Activated gamma-delta T cell treated with anti-CD3 and anti-CD28 coated beads, Interleukin-2, amount 50 U/mL, for 16 hours (primary cell): ENCODE results near the gene PAX1.

ENCODE experiments used
- DNase-seq: peaks from one replicate; pipeline ENCODE4 v3.0.0-alpha.2; 2020; ENCODE audit warnings: low read depth

The PAX1 gene

DNA sequence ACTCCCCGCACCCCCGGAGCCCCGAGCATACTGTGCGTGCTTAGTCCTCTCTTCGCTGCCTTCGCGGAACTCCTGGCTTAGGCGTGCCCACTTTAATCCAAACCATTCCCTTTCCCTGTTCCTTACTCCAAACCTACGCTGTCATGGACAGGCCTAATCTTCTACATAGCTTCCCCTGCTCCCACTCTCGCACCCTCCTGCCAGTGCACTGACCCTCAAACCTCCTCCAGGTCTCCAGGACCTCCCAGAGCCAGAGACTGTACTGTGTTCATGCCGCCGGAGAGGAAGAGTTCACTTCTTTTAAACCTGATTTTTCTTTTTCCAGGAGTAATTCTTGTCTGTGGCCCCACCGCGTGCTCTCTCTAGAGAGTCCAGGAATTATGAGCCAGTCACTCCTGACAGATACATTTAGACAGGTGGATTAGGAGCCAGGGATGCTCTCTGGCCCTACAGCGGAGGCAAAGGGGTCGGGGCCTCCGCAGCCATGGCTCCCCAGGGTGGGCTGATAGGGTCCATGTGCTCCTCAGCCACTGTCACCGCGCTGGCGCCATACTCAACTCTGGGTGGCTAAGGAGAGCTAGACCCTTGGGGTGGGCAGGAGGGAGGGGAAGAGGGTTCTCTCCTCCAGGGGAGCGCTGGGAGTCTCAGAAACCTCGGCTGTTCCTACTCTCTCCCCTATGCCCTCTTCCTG, 1.6 kb upstream of the PAX1 start:
- DNase-seq: no peak

DNA sequence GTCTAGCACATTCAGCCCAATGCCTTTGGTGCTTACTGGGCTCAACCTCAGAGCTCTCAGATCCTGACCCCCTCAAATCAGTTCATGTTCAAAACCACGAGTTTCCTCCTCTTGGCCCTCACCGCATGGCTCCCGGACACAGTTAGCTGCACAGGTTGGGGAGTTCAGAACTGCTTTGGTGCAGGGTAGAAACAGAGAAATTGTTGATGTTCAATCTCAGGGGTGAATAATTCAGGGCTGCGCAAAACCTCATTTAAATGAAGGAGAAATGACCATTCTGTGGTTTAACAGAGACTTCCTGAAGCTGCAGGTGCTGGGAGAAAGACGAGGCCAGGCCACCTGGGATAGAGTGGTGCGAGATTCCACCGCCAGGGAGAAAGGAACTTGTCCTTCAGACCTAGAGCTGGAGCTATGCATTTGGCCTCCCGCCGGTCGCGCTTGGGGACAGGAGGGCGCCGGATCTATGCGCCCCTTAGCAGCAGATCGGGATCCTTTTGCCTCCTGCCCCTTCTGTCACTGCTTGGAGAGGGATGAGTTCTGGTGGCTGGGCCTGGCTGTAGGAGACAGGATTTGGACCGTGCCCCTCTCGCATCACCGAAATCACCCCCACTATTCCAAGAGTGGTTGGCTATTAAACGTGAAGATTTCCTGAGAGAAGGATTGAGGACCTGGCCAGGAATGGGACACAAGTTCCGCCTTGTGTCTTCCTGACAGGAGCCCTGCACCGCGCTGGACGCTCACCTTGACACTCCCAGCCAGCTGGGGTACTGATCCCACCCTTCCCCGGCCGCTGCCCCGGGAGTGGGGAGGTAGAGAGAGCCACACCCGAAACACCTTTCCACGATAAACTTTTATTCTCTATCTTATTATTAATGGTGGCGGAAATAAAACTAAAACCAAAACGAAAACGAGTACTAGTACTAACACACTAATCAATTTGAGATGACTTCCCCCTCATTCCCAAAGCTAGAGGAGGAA, 767 bp upstream of the PAX1 start:
- DNase-seq: no peak

DNA sequence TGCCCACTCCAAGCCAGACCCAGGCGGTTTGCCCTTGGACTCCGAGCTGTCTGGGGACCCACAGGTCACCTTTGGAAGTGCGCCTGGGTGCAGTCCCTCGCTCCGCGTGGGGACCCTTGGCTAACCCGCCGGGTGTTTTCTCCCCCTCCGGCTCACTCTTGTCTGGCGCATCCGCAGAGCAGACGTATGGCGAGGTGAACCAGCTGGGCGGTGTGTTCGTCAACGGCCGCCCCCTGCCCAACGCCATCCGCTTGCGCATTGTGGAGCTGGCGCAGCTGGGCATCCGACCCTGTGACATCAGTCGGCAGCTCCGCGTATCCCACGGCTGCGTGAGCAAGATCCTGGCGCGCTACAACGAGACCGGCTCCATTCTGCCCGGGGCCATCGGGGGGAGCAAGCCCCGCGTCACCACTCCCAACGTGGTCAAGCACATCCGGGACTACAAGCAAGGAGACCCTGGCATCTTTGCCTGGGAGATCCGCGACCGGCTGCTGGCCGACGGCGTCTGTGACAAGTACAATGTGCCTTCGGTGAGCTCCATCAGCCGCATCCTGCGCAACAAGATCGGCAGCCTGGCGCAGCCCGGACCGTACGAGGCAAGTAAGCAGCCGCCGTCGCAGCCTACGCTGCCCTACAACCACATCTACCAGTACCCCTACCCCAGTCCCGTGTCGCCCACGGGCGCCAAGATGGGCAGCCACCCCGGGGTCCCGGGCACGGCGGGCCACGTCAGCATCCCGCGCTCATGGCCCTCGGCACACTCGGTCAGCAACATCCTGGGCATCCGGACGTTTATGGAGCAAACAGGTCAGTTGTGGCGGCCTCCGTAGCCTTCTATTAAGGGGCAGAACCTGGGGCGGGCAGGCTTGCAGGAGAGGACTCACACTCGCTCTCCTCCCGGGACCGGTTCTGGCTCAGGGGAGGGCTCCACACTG, 1.1 kb downstream of the PAX1 start:
- no peak for DNase-seq

DNA sequence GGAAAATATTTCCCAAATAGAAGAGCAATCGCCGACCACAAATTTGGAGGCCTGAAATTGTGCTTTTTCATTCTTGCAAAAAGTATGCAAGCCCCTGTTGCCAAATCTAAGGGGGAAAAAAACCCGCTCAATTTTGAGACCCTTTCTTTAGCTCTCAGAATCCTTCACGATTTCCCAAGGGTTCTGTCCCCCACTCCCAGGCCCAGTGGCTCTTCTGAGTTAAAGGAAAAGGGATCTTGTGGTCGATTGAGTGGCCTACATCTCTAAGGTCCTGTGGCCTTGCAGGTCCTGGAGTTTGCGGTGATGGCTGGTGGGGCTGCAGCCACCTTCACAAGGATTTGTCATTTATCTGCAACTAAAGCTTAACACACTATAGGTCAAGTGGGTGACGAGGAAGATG, 1.8 kb downstream of the PAX1 start:
- DNase-seq: no peak

DNA sequence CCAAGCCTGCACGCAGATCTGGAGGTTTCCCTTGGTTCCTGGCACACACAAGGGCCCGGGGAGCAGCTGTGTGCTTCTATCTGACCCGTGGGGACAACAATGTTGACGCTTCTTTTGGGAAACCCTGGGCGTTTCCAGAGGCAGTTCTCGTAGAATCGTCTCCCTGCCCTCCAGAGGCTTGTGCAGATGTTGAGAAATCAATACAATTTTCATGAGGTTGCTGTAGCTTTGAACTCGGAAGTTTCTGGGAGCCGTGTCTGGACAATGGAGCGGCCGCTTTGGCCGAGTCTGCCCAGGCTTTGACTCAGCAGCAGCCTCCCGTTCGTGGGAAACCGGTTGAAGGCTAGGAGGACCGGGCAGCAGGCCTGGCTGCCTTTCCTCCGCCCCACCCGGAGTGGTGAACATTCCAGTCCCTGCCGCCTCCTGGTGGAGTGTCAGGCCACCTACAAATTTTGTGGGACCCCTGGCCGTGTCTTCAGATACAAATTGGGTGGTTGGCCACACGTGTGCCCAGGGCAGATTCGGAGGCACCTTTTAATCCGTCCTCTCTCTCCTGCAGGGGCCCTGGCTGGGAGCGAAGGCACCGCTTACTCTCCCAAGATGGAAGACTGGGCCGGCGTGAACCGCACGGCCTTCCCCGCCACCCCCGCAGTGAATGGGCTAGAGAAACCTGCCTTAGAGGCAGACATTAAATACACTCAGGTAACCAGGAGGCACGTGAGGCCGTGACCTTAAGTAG, 2.7 kb downstream of the PAX1 start:
- DNase-seq: no peak

DNA sequence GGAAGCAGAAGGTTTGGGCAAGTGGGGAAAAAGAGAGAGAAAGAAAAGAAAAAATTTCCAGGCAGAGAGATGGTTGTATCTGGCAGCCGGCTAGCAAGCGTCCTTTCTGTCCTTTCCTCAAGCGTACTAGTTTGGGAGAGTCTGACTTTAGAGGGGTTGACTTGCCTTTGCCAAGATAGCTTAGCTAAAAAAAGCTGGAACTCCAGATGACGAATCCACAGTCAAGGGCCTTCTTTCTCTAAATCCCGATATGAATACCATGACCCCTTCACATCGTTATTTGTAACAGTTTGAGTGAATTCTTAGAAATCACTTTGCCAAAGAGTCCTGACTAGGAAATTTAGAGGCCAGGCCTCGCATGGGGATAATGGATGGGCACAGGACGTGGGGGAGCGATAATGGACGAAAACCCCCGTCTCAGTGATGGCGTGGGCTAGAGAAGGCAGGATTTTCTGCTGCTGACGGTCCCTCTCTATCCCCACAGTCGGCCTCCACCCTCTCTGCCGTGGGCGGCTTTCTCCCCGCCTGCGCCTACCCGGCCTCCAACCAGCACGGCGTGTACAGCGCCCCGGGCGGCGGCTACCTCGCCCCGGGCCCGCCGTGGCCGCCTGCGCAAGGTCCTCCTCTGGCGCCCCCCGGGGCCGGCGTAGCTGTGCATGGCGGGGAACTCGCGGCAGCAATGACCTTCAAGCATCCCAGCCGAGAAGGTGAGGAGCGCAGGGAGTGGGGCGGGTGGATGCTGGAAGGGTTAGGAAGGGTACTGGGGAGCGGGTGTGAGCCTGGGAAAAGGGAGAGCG, 3.5 kb downstream of the PAX1 start:
- no peak for DNase-seq

DNA sequence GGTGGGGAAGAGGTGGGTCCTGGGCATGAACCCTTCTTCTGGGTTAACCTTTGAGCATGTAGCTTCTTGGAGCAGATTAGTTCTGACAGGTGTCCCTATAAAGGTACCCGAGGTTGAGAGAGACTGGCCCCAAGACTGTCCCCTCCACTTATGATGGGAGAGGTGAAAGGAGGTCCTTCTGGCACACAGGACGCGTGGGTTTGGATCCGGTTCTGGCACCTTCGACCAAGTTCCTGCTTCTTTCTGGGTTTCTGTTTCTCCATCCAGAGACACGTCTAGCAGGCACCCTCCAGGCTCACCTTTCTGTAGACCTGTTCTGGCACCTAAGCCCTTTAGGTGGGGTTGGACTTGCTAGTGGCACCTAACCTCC, 4.1 kb downstream of the PAX1 start:
- no peak for DNase-seq

DNA sequence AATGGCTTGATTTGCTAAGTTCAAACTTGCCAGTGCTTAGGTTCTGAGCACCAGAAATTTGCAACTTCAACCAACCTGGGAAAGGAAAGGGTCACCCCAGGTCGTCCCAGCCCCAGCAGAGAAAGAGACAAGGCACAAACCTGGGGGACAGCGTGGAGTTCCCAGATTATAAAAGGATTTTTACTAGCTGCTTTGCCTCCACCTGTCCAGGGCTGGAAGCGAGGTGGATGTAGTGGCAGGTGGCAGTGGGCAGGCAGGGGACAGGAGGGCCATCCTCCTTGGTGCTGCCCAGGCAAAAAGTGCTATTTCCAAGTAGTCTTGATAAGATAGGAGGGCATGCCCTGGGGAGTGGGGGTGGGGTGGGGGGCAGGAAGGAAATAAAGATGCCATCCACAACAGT, 4.9 kb downstream of the PAX1 start:
- no peak for DNase-seq

DNA sequence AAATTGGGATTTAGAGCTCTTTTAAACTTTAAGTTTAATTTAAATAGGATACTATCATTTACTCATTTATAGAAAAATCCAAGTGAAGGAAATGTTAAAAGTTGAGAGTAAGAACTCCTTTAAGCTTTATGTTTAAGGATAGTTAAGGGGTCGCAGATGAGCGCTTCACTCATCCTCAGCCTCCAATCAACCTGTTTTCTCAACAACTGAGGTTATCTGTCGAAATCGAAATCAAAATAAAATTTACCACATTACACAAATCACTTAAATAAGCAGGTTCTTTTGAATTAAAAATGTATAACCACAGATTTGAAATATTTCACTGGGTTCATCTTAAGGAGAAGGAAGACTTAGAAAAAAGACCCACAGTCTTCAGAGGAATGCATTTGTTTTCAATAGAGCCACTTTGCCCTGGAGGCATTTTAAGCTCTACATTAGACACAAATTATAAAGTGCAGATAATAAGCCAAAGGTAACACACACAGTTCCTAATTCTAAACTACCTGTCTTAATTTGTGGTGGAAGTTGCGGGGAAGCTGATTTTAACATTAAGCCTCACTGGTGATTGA, 5.5 kb downstream of the PAX1 start:
- DNase-seq: no peak

DNA sequence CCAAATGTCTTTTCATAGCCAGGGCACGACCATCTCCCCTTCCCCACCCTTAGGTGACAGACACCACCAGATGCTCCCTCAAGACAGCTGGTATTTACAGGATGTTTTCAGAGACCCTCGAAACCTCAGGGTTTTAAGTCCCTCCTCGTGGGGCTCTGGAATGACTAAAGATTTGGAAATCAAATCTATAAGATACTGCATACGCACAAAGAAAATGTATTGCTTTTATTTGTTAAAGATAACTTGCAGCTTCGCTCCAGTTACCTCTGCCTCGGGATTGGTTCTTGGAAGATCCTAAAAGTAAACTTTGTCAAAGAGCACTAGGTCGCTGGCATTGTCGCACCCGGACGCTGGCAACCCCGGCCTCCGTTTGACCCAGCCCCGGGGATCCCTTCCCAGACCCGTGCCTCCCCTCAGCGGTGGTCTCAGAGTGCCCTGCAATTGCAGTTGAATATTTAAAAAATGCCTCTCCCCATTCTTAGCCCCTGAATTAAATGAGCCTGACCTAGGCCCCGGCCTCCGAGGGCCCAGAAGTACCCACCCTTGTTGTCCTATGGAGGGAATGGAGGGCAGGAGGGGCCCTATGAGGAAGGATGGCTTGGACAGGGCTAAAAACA, 7.1 kb downstream of the PAX1 start:
- no peak for DNase-seq

DNA sequence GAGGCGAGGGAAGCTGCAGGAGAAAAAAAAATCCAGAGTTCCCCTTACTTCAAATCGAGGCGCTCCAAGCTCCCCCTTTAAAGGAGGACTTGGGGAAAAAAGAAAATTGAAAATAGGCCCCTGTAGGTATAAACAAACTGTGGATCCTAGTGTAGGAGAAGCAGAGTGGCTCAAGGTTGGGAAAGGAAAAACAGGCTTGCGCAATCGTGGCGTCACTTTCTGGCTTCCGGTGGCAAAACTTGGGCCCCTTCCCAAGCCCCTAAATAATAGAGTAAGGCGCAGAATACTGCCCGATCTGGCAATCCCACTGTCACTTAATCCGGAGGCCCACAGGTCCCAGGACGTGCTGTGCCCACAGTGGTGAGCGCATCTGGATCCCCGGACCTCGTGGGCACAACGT, 8.0 kb downstream of the PAX1 start:
- no peak for DNase-seq

DNA sequence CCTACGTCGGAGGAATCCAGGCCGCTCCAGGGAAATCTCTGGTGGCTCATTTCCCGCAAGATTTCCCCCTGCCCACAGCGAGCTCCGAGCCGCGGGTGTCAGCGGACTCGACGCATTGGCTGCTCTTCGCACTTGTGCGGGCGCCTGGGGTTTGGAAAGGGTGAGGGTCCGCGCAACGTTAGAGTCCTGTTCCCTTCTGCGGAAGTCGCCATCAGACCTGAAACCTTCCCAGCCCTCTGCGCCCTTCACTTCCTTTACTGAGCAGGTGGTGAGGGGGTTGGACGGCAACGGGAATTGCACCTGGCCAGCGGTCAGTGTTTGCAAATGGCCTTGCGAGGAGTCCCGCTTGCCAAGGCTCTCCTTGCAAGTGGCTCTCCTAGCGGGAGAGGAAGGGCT, 8.4 kb downstream of the PAX1 start:
- DNase-seq: no peak

DNA sequence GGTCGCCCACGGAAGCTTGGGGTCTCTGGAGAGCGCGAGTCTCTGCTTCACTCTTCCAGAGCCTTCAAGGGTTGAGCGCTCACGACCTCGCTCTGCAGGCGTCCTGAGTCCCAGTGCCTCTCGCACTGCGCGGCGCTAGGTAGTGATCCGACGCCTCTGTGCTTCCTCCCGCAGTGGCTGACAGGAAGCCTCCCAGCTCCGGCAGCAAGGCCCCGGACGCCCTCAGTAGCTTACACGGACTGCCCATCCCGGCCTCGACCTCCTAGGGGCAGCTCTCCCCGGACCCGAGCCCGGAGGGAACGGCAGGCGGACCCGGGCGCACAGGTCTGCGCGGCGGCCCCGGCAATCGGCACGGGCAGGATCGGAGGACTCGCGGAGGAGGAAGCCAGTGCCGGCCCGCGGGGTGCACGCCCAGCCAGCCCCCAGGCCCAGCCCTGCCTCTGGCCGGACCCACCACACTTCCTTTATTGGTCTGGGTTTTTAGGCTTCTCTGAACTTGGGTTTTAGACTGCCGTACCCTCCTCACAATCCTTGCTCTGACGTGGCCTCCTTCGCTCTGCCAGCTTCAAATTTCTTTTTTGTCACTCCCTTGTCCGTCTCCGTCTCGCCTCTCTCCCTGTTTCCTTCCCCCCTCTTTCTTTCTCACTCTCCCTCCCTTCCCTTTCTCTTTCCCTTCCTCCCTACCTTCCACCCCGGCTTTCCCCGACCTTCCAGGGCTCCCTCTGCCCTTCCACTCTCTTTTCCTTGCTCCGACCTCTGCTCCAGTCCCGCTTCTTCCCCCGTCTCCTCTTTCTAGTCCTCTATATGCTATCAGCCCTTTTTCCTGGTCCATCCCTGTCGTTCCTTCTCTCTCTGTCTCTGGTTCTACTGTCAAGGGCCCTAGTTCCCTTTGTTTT, 9.1 kb downstream of the PAX1 start:
- no peak for DNase-seq

DNA sequence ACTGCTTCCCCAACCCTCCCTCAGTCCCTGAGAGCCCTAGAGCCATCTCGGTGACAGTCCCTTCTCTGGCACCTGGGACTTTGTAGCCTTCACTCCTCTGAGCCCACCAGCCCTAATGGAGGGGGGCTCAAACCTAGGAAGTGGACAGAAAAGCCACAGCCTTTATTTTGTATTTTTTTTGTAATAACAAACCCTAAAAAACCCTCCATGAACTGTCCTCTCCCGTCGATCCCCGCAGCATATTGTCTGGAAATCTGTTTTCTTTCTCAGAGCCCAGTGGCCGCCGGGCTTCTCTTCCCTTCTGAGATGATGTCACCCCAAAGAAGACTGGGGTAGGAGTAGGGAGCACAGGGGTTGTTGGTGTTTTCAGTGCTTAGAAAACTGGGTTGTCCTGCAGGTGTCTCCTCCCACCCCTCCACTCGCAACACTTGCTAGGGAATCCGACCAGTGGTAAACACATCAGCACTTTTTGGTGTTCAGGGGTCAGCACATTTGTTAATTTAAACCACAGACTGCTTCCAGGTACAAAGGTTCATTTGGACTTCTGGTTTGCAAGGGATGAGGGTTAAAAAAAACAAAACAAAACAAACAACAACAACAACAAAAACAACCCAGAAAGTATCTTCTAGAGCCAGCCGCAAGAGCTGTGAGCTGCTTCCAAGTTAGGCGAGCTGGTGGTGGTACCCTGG, 9.9 kb downstream of the PAX1 start:
- DNase-seq: no peak

DNA sequence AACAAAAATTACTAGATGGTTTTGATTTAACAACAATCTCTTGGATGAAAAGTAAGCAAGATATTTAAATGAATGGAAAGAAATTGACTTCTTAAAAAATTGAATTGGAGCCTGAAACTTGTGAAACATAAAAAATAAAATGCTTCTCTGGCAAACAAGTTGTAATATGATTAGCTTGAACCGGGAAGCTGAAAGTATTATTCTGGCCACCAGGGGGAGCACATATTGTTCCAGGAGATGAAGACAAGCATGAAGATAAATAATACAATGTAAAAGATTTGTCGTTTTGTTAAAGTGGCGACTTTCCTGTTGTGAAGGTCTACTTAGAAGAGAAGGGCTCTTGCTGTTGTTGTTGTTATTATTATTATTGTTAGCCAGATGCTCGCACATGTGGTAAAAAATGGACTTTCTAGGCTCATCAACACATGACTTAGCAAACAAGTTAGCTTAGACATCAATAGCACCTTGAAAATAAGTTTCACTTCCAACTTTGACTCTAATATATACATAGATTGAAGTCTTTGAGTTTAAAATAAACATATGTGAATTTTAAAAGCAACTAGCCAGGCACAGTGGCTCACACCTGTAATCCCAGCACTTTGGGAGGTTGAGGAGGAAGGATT, 14.2 kb downstream of the PAX1 start:
- DNase-seq: no peak

DNA sequence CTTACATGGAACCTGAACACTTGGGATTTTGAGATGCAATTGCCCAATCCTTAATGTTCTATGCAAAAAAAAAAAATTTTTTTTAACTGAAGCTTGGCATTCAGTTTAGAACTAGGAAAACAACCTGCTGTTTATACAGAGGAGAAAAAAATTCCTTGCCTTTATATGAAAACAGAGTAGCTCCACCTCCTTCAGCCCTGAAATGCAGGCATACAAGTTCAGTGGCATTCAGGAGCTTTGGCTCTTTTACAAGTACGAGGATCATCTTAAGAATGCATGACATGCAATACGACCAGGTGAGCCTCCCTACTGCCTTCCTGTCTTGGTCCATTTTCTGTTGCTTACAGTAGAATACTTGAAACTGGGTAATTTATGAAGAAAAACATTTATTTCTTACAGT, 20.4 kb downstream of the PAX1 start:
- no peak for DNase-seq

DNA sequence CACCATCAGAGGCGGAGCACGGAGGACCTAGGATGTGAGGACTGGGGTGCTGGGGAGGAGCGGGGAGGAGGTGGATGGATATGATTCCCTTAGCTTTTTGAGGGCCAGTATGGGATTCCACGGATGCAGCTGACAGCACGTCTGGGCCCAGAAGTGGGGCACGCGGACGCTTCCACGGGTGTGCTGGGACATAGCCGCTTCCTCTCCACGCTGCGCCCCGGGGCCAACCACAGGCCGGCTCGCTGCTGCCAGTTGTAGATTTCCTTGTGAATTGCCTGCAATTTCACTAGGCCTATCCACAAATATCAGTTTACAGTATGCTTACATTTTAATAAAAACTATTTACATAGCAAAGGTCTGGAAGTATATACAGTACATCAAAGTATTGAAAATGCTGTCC, 23.9 kb downstream of the PAX1 start:
- DNase-seq: no peak

DNA sequence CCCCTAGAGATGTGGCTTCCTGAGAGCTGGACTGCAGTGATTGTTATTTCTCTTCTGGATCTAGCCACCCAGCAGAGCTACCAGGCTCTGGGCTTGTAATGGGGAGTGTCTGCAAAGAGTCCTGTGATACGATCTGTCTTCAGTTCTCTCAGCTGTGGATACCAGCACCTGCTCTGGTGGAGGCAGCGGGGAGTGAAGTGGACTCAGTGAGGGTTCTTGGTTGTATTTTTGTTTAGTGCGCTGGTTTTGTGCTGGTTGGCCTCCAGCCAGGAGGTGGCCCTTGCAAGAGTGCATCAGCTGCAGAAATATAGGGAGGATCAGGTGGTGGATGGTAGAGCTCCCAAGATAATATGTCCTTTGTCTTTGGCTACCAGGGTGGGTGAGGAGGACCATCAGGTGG, 33.7 kb downstream of the PAX1 start:
- no peak for DNase-seq
